HL-60 (cell line): Measurements from ENCODE around the gene NFATC1.

Experiments
- POLR2AphosphoS5 ChIP-seq: IDR thresholded peaks from 2 replicates; pipeline ENCODE4 v1.6.1; 2012; ENCODE audit warnings: low read depth
- TF ChIP-seq, protein P1 (sequence below): IDR thresholded peaks from one replicate; pipeline ENCODE4 v1.5.1; 2011; ENCODE audit warnings: low read length, control low read depth, inconsistent platforms; ENCODE audit not compliant: insufficient read depth

DNA sequence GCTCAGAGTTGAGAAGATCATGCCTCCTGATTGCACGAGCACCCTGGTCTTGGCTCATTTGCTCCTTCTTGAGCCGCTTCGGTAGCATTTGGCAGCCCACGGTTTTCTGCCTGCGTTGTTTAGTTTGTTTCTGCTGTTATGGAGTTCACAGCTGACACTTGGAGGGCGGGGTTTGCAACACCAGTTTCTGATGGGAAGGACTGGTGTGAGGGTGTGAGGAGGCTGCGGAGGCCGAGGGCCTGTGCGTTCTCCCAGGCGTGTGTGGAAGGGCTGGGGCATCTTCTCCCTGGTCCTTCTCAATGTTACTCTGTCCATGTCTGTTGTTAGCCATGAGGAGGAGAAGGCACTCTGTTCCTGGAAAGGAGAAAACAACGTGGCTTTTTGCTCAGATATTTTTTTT is 22.9 kb downstream of the NFATC1 start:
- no peak for TF ChIP-seq POLR2AphosphoS5
- TF ChIP-seq, protein P1, sequence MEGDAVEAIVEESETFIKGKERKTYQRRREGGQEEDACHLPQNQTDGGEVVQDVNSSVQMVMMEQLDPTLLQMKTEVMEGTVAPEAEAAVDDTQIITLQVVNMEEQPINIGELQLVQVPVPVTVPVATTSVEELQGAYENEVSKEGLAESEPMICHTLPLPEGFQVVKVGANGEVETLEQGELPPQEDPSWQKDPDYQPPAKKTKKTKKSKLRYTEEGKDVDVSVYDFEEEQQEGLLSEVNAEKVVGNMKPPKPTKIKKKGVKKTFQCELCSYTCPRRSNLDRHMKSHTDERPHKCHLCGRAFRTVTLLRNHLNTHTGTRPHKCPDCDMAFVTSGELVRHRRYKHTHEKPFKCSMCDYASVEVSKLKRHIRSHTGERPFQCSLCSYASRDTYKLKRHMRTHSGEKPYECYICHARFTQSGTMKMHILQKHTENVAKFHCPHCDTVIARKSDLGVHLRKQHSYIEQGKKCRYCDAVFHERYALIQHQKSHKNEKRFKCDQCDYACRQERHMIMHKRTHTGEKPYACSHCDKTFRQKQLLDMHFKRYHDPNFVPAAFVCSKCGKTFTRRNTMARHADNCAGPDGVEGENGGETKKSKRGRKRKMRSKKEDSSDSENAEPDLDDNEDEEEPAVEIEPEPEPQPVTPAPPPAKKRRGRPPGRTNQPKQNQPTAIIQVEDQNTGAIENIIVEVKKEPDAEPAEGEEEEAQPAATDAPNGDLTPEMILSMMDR = no peak
